K562 (cell line): ENCODE data around the gene NXF1. TPM values are rescaled to one million over a fixed set of nuclear protein-coding genes. Genes with fewer than 3 reads are reported as not detected.

Source experiments
- MCM7 ChIP-seq, 2 experiments: fragments of 450-650 bp; IDR thresholded peaks; 2 replicates each; pipeline ENCODE4 v1.6.1; 2016 to 2018
- MEIS2 ChIP-seq: fragments of 450-650 bp; IDR thresholded peaks from 2 replicates; pipeline ENCODE4 v1.6.1; 2014; ENCODE audit warnings: mild to moderate bottlenecking; ENCODE audit not compliant: partially characterized antibody
- NR0B1 ChIP-seq: fragments of 450-650 bp; IDR thresholded peaks from one replicate; pipeline ENCODE4 v1.6.1; 2018; ENCODE audit warnings: mild to moderate bottlenecking, moderate library complexity; ENCODE audit not compliant: partially characterized antibody
- NR3C1 ChIP-seq: sonication (generic); formaldehyde crosslinking; IDR thresholded peaks from 2 replicates; pipeline ENCODE4 v1.8.1; 2022; ENCODE audit warnings: missing genetic modification reagents
- SMARCA5 ChIP-seq: fragments of 450-650 bp; IDR thresholded peaks from 2 replicates; pipeline ENCODE4 v1.6.1; 2016
- TFE3 ChIP-seq: fragments of 450-650 bp; formaldehyde crosslinking; IDR thresholded peaks from 2 replicates; pipeline ENCODE4 v1.4.0; 2020; ENCODE audit warnings: mild to moderate bottlenecking, mixed read lengths
- TGIF2 ChIP-seq: sonication (generic); formaldehyde crosslinking; IDR thresholded peaks from 2 replicates; pipeline ENCODE4 v1.8.1; 2022; ENCODE audit warnings: mild to moderate bottlenecking, missing genetic modification reagents, moderate library complexity
- WHSC1 ChIP-seq: IDR thresholded peaks from one replicate; pipeline ENCODE4 v1.6.1; 2012; ENCODE audit warnings: low read length, control low read depth, inconsistent platforms
- XRCC3 ChIP-seq: fragments of 450-650 bp; IDR thresholded peaks from 2 replicates; pipeline ENCODE4 v1.6.1; 2017; ENCODE audit warnings: mild to moderate bottlenecking, moderate library complexity
- ZFP91 ChIP-seq: sonication (generic); formaldehyde crosslinking; IDR thresholded peaks from 2 replicates; pipeline ENCODE4 v1.8.0; 2022; ENCODE audit warnings: mild to moderate bottlenecking, missing genetic modification reagents
- ZMIZ1 ChIP-seq, 2 experiments: fragments of 150-350 bp in 1 of 2; IDR thresholded peaks; 2 replicates each; pipeline ENCODE4 v1.6.1; 2012 to 2016; ENCODE audit warnings: low read depth in 2 of 2, low read length in 2 of 2, mild to moderate bottlenecking in 1 of 2, moderate library complexity in 1 of 2
- ZNF184 ChIP-seq: sonication (generic); formaldehyde crosslinking; IDR thresholded peaks from 2 replicates; pipeline ENCODE4 v1.5.0; 2020; ENCODE audit warnings: missing genetic modification reagents
- ZNF695 ChIP-seq: fragments of 450-650 bp; formaldehyde crosslinking; IDR thresholded peaks from 2 replicates; pipeline ENCODE4 v1.4.0; 2020; ENCODE audit warnings: mild to moderate bottlenecking, moderate library complexity
- polyA plus RNA-seq, 8 experiments: library from polyadenylated mRNA; depleted of rRNA in 4 of 8; stranded (reverse) in 5 of 8; unstranded in 3 of 8; fragments of >200 nt; fragmentation: Nextera tagmentation in 2 of 8; fragmentation: Illumina TruSeq in 1 of 8; extraction: Ambion mirVana in 2 of 8; extraction: Trizol in 1 of 8; gene quantifications; 2 replicates each; pipeline versions ENCODE4 v1.2.1 to v1.2.3, GENCODE V29; 2011 to 2014; ENCODE audit warnings: inconsistent platforms in 1 of 8, missing spikeins in 1 of 8
- total RNA-seq, 7 experiments: library from RNA; depleted of rRNA in 6 of 7; stranded (reverse); fragments of >200 nt in 6 of 7; fragmentation: Illumina TruSeq in 2 of 7; extraction: Trizol in 2 of 7; gene quantifications; 2 replicates each; pipeline versions ENCODE4 v1.2.1 to v1.2.3, GENCODE V29; 2011 to 2021; ENCODE audit warnings: low replicate concordance in 1 of 7
- TF ChIP-seq, protein P1 (sequence below): sonication (generic); formaldehyde crosslinking; IDR thresholded peaks from 2 replicates; pipeline ENCODE4 v1.8.1; 2023; ENCODE audit warnings: mild to moderate bottlenecking, missing genetic modification reagents
- TF ChIP-seq, protein P2 (sequence below): sonication (generic); formaldehyde crosslinking; IDR thresholded peaks from 2 replicates; pipeline ENCODE4 v1.8.1; 2023; ENCODE audit warnings: mild to moderate bottlenecking, missing genetic modification reagents, moderate library complexity

Gene NXF1
- total and polyA plus RNA-seq, 9 of the 15 experiments (the other 6 are each of a cell fraction or from before 2014, with no cell fraction given): 18.1 to 98.3 (median 35.8) TPM

- no peak for TF ChIP-seq TFE3
- TF ChIP-seq NR3C1 (CRISPR knock-in tag): no peak
- no peak for TF ChIP-seq ZNF695 (CRISPR knock-in tag)
- no peak for TF ChIP-seq WHSC1
- no peak for TF ChIP-seq MCM7 (IDR thresholded peaks at IDR 0.05)
- no peak for TF ChIP-seq TGIF2 (CRISPR knock-in tag)
- peak; percentile 19 for TF ChIP-seq MEIS2
- no peak for TF ChIP-seq ZNF184
- TF ChIP-seq, protein P1, sequence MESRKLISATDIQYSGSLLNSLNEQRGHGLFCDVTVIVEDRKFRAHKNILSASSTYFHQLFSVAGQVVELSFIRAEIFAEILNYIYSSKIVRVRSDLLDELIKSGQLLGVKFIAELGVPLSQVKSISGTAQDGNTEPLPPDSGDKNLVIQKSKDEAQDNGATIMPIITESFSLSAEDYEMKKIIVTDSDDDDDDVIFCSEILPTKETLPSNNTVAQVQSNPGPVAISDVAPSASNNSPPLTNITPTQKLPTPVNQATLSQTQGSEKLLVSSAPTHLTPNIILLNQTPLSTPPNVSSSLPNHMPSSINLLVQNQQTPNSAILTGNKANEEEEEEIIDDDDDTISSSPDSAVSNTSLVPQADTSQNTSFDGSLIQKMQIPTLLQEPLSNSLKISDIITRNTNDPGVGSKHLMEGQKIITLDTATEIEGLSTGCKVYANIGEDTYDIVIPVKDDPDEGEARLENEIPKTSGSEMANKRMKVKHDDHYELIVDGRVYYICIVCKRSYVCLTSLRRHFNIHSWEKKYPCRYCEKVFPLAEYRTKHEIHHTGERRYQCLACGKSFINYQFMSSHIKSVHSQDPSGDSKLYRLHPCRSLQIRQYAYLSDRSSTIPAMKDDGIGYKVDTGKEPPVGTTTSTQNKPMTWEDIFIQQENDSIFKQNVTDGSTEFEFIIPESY (CRISPR knock-in tag): peak; percentile 57; the same call in 1 of the 2 replicates
- TF ChIP-seq, protein P2, sequence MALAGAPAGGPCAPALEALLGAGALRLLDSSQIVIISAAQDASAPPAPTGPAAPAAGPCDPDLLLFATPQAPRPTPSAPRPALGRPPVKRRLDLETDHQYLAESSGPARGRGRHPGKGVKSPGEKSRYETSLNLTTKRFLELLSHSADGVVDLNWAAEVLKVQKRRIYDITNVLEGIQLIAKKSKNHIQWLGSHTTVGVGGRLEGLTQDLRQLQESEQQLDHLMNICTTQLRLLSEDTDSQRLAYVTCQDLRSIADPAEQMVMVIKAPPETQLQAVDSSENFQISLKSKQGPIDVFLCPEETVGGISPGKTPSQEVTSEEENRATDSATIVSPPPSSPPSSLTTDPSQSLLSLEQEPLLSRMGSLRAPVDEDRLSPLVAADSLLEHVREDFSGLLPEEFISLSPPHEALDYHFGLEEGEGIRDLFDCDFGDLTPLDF: no peak
- no peak for TF ChIP-seq XRCC3
- no peak for TF ChIP-seq NR0B1
- no peak for TF ChIP-seq ZFP91 (CRISPR knock-in tag)
- TF ChIP-seq SMARCA5: no peak
- TF ChIP-seq ZMIZ1 (IDR thresholded peaks at IDR 0.05; ENCODE audit: low read depth in 2 of 2, low read length in 2 of 2): no peak
These were observed 51.3 kb downstream of the NXF1 start, which contains the start of gene ZBTB3 (continued) for GRCh38 chr11:62753736-62754603.
